Hepatocyte (in vitro differentiated cells): ENCODE measurements around the gene FLCN. TPM values are rescaled to one million over a fixed set of nuclear protein-coding genes. Genes with fewer than 3 reads are reported as not detected.

Source experiments
- DNase-seq: peaks from one replicate; pipeline ENCODE4 v3.0.0-alpha.2; 2016; ENCODE audit warnings: low spot score
- H2AFZ ChIP-seq: fragments of 200-600 bp; sonication (generic); 2 replicates; pipeline ENCODE4 v1.6.0; 2016; ENCODE audit warnings: antibody characterized with exemption, mild to moderate bottlenecking
- H3K27ac ChIP-seq: fragments of 200-600 bp; sonication (generic); 2 replicates; pipeline ENCODE4 v1.5.1; 2016; ENCODE audit warnings: mild to moderate bottlenecking
- H3K27me3 ChIP-seq: fragments of 200-600 bp; sonication (generic); 2 replicates; pipeline ENCODE4 v1.6.1; 2016
- H3K36me3 ChIP-seq: fragments of 200-600 bp; sonication (generic); replicated peaks from 2 replicates; pipeline ENCODE4 v1.5.1; 2016; ENCODE audit warnings: low read depth; ENCODE audit not compliant: insufficient read depth
- H3K4me1 ChIP-seq: fragments of 200-600 bp; sonication (generic); 2 replicates; pipeline ENCODE4 v1.5.1; 2016; ENCODE audit warnings: mild to moderate bottlenecking, moderate library complexity; ENCODE audit not compliant: insufficient read depth
- H3K4me2 ChIP-seq: fragments of 200-600 bp; sonication (generic); 2 replicates; pipeline ENCODE4 v1.6.0; 2016
- H3K4me3 ChIP-seq: fragments of 200-600 bp; sonication (generic); 2 replicates; pipeline ENCODE4 v1.5.1; 2016; ENCODE audit warnings: mild to moderate bottlenecking
- H3K79me2 ChIP-seq: fragments of 200-600 bp; sonication (generic); 2 replicates; pipeline ENCODE4 v1.6.0; 2017; ENCODE audit warnings: mild to moderate bottlenecking
- H3K9me2 ChIP-seq: fragments of 200-600 bp; sonication (generic); replicated peaks from 2 replicates; pipeline ENCODE4 v1.6.0; 2017; ENCODE audit warnings: mild to moderate bottlenecking; ENCODE audit not compliant: insufficient read depth
- H3K9me3 ChIP-seq: fragments of 200-600 bp; sonication (generic); 2 replicates; pipeline ENCODE4 v1.5.1; 2016; ENCODE audit warnings: low read depth, mild to moderate bottlenecking
- H4K20me1 ChIP-seq: fragments of 200-600 bp; sonication (generic); 2 replicates; pipeline ENCODE4 v1.6.0; 2016; ENCODE audit warnings: mild to moderate bottlenecking; ENCODE audit not compliant: insufficient read depth, poor library complexity, severe bottlenecking
- CTCF ChIP-seq: fragments of 200-600 bp; sonication (generic); IDR thresholded peaks from 2 replicates; pipeline ENCODE4 v1.5.1; 2016; ENCODE audit warnings: antibody characterized with exemption, mild to moderate bottlenecking; ENCODE audit not compliant: poor library complexity
- EZH2 ChIP-seq: fragments of 200-600 bp; sonication (generic); IDR thresholded peaks from 2 replicates; pipeline ENCODE4 v1.6.1; 2016; ENCODE audit warnings: antibody characterized with exemption, mild to moderate bottlenecking, borderline replicate concordance
- EZH2phosphoT487 ChIP-seq: fragments of 200-600 bp; sonication (generic); IDR thresholded peaks from one replicate; pipeline ENCODE4 v1.6.1; 2018; ENCODE audit warnings: antibody characterized with exemption, mild to moderate bottlenecking, low read depth, moderate library complexity; ENCODE audit not compliant: unreplicated experiment, severe bottlenecking
- WGBS: methylation state at CpG from one replicate; pipeline ENCODE4 v1.1.6; 2016; ENCODE audit warnings: low lambda C conversion rate; ENCODE audit errors: missing lambda C conversion rate; 5-methylcytosine and 5-hydroxymethylcytosine counted together
- polyA plus RNA-seq: library from polyadenylated mRNA; unstranded; fragments of >200 nt; fragmentation: Nextera tagmentation; extraction: Ambion mirVana; gene quantifications from 2 replicates; pipeline ENCODE4 v1.2.1, GENCODE V29; 2016
- total RNA-seq: library from RNA; depleted of rRNA; stranded (reverse); fragments of >200 nt; gene quantifications from 2 replicates; pipeline ENCODE4 v1.2.3, GENCODE V29; 2014

FLCN gene
- total and polyA plus RNA-seq, 2 experiments from 2014 or later = 31.0 to 66.2 TPM

- DNase-seq = no peak
- H3K27ac ChIP-seq = no peak overlapping the region
- no peaks in the 10 kb centered on the region for H3K27me3 ChIP-seq
- no peak overlapping the region for H2AFZ ChIP-seq
- no peaks in the 10 kb centered on the region for H3K9me3 ChIP-seq
- H3K36me3 ChIP-seq = no peaks in the 10 kb centered on the region
- H3K79me2 ChIP-seq = no peaks in the 10 kb centered on the region
- H3K4me3 ChIP-seq = no peak overlapping the region
- H3K4me2 ChIP-seq = no peak overlapping the region
- no peaks in the 10 kb centered on the region for H4K20me1 ChIP-seq
- H3K9me2 ChIP-seq = no peaks in the 10 kb centered on the region
- no peaks in the 10 kb centered on the region for H3K4me1 ChIP-seq
- TF ChIP-seq EZH2phosphoT487 (no peak), CTCF (no peak), EZH2 (no peak)
- WGBS = 96% methylated on average over 27 of the region's 27 CpGs
Measured at GRCh38 chr17:17214646-17215436, 22.1 kb downstream of the FLCN start.

- no peak overlapping the region for H3K4me3 ChIP-seq
- WGBS = 89% methylated on average over 10 of the region's 10 CpGs
- no peaks in the 10 kb centered on the region for H4K20me1 ChIP-seq
- no peaks in the 10 kb centered on the region for H3K9me2 ChIP-seq
- no peak overlapping the region for H2AFZ ChIP-seq
- no peaks in the 10 kb centered on the region for H3K79me2 ChIP-seq
- no peaks in the 10 kb centered on the region for H3K9me3 ChIP-seq
- H3K4me2 ChIP-seq = no peak overlapping the region
- no peak for DNase-seq
- no peaks in the 10 kb centered on the region for H3K27me3 ChIP-seq
- no peak overlapping the region for H3K27ac ChIP-seq
- no peaks in the 10 kb centered on the region for H3K36me3 ChIP-seq
- no peak for TF ChIP-seq EZH2phosphoT487
- TF ChIP-seq EZH2 = no peak
- TF ChIP-seq CTCF = no peak
- no peaks in the 10 kb centered on the region for H3K4me1 ChIP-seq
Measured at GRCh38 chr17:17213775-17214174, 23.2 kb downstream of the FLCN start.

GRCh38 chr17:17207998-17208397, 29.0 kb downstream of the FLCN start:
- H3K36me3 ChIP-seq = no peaks in the 10 kb centered on the region
- no peak overlapping the region for H3K4me3 ChIP-seq
- DNase-seq = no peak
- no peaks in the 10 kb centered on the region for H4K20me1 ChIP-seq
- H3K27me3 ChIP-seq = no peaks in the 10 kb centered on the region
- H3K9me3 ChIP-seq = no peaks in the 10 kb centered on the region
- H3K4me2 ChIP-seq = no peak overlapping the region
- H3K9me2 ChIP-seq = no peaks in the 10 kb centered on the region
- H3K27ac ChIP-seq = no peak overlapping the region
- H2AFZ ChIP-seq = no peak overlapping the region
- TF ChIP-seq CTCF (no peak), EZH2phosphoT487 (no peak), EZH2 (no peak)
- H3K4me1 ChIP-seq = no peaks in the 10 kb centered on the region
- WGBS = 95% methylated on average over 8 of the region's 8 CpGs
- no peaks in the 10 kb centered on the region for H3K79me2 ChIP-seq

- WGBS = 92% methylated on average over 16 of the region's 16 CpGs
- H3K4me3 ChIP-seq = no peak overlapping the region
- H3K27me3 ChIP-seq = no peaks in the 10 kb centered on the region
- no peaks in the 10 kb centered on the region for H3K4me1 ChIP-seq
- DNase-seq = no peak
- no peaks in the 10 kb centered on the region for H3K79me2 ChIP-seq
- H3K36me3 ChIP-seq = no peaks in the 10 kb centered on the region
- no peak overlapping the region for H3K27ac ChIP-seq
- H3K9me2 ChIP-seq = no peaks in the 10 kb centered on the region
- H3K4me2 ChIP-seq = no peak overlapping the region
- no peak overlapping the region for H2AFZ ChIP-seq
- H3K9me3 ChIP-seq = no peaks in the 10 kb centered on the region
- TF ChIP-seq EZH2 (no peak), EZH2phosphoT487 (no peak), CTCF (no peak)
- H4K20me1 ChIP-seq = no peaks in the 10 kb centered on the region
Measured at GRCh38 chr17:17206913-17207335, 30.0 kb downstream of the FLCN start.
